SK-N-SH (cell line): Measurements from ENCODE around the gene KMT5B. TPM values are rescaled to one million over a fixed set of nuclear protein-coding genes. Genes with fewer than 3 reads are reported as not detected.

Experiments
- CTCF ChIA-PET: fragments of 300-600, 350-600 bp; formaldehyde crosslinking; extraction: SDS; loops from one replicate; lab custom pipeline; 2021; lab: Yijun Ruan, JAX
- POLR2A ChIA-PET: fragments of 350-600 bp; sonication (Branson Sonifier 250); formaldehyde crosslinking; extraction: SDS; loops from one replicate; lab custom pipeline; 2020; ENCODE audit warnings: antibody characterized with exemption, inconsistent platforms; lab: Yijun Ruan, JAX
- DNase-seq: peaks from one replicate; pipeline ENCODE4 v3.0.0; 2012
- H2AFZ ChIP-seq: fragments of 200-600 bp; sonication (generic); 2 replicates; pipeline ENCODE4 v1.8.1; 2016; ENCODE audit warnings: antibody characterized with exemption, mild to moderate bottlenecking, low read depth
- H3F3A ChIP-seq: fragments of 200-600 bp; sonication (generic); replicated peaks from 2 replicates; pipeline ENCODE3; 2016; ENCODE audit warnings: antibody characterized with exemption, mild to moderate bottlenecking; ENCODE audit not compliant: insufficient read depth
- H3K27ac ChIP-seq, 2 experiments: fragments of 200-500 bp in 1 of 2; fragments of 200-600 bp in 1 of 2; sonication (Bioruptor generic) in 1 of 2; sonication (generic), shearing (Covaris generic) in 1 of 2; 2 replicates each; pipeline versions ENCODE4 v1.5.1 to v1.6.1; 2014 to 2016; ENCODE audit warnings: low read depth in 2 of 2, inconsistent platforms in 1 of 2, low read length in 1 of 2, mild to moderate bottlenecking in 1 of 2, mixed read lengths in 1 of 2
- H3K27me3 ChIP-seq: fragments of 200-600 bp; sonication (generic), shearing (Covaris generic); 2 replicates; pipeline ENCODE4 v1.6.1; 2016; ENCODE audit warnings: mixed run types; ENCODE audit not compliant: insufficient read depth
- H3K36me3 ChIP-seq, 2 experiments: fragments of 200-500 bp in 1 of 2; fragments of 200-600 bp in 1 of 2; sonication (Bioruptor generic) in 1 of 2; sonication (generic) in 1 of 2; replicated peaks in 1 of 2; 2 replicates each; pipeline versions ENCODE3 to v1.5.1; 2014 to 2016; ENCODE audit warnings: low read length in 1 of 2, mild to moderate bottlenecking in 1 of 2; ENCODE audit not compliant: insufficient read depth in 2 of 2, control insufficient read depth in 1 of 2
- H3K4me1 ChIP-seq, 2 experiments: fragments of 200-500 bp in 1 of 2; fragments of 200-600 bp in 1 of 2; sonication (Bioruptor generic) in 1 of 2; sonication (generic), shearing (Covaris generic) in 1 of 2; 2 replicates each; pipeline versions ENCODE4 v1.5.1 to v1.6.1; 2014 to 2016; ENCODE audit warnings: low read depth in 1 of 2, low read length in 1 of 2, mixed run types in 1 of 2; ENCODE audit not compliant: insufficient read depth in 2 of 2, control insufficient read depth in 1 of 2
- H3K4me2 ChIP-seq: fragments of 200-600 bp; sonication (generic), shearing (Covaris generic); 2 replicates; pipeline ENCODE4 v1.6.1; 2017; ENCODE audit warnings: mixed run types
- H3K4me3 ChIP-seq, 2 experiments: fragments of 200-500 bp in 1 of 2; fragments of 200-600 bp in 1 of 2; sonication (Bioruptor generic) in 1 of 2; sonication (generic), shearing (Covaris generic) in 1 of 2; 2 replicates each; pipeline versions ENCODE4 v1.5.1 to v1.8.1; 2014 to 2016; ENCODE audit warnings: low read depth in 2 of 2, inconsistent platforms in 1 of 2, low read length in 1 of 2, mild to moderate bottlenecking in 1 of 2, mixed read lengths in 1 of 2, moderate library complexity in 1 of 2
- H3K79me2 ChIP-seq: fragments of 200-600 bp; sonication (generic); 2 replicates; pipeline ENCODE4 v1.8.1; 2017; ENCODE audit warnings: mild to moderate bottlenecking; ENCODE audit not compliant: insufficient read depth
- H3K9ac ChIP-seq: fragments of 200-600 bp; sonication (generic); 2 replicates; pipeline ENCODE4 v1.6.1; 2017; ENCODE audit warnings: mixed run types
- H3K9me2 ChIP-seq: fragments of 200-600 bp; sonication (generic); 2 replicates; pipeline ENCODE4 v1.6.1; 2017; ENCODE audit warnings: mixed run types
- H3K9me3 ChIP-seq: fragments of 200-600 bp; sonication (generic); 2 replicates; pipeline ENCODE4 v1.6.1; 2017; ENCODE audit warnings: mixed run types, mild to moderate bottlenecking, moderate library complexity
- H4K20me1 ChIP-seq: fragments of 200-600 bp; sonication (generic); 2 replicates; pipeline ENCODE4 v1.6.1; 2017; ENCODE audit warnings: mild to moderate bottlenecking, mixed run types; ENCODE audit not compliant: insufficient read depth
- ELF1 ChIP-seq: IDR thresholded peaks from 2 replicates; pipeline ENCODE4 v1.4.0; 2012
- EP300 ChIP-seq, 2 experiments: IDR thresholded peaks; 2 replicates each; pipeline versions ENCODE4 v1.4.0 to v1.6.1; 2012; ENCODE audit warnings: borderline replicate concordance in 1 of 2, low read depth in 1 of 2, low read length in 1 of 2
- IRF3 ChIP-seq: fragments of 150-350 bp; IDR thresholded peaks from 2 replicates; pipeline ENCODE4 v1.6.1; 2016; ENCODE audit warnings: mild to moderate bottlenecking, low read depth, low read length
- JUND ChIP-seq: IDR thresholded peaks from 2 replicates; pipeline ENCODE4 v1.4.0; 2012
- MEF2A ChIP-seq: IDR thresholded peaks from 2 replicates; pipeline ENCODE4 v1.4.0; 2012; ENCODE audit warnings: low read depth, borderline replicate concordance
- NFIC ChIP-seq: IDR thresholded peaks from 2 replicates; pipeline ENCODE4 v1.4.0; 2012; ENCODE audit warnings: borderline replicate concordance
- NRF1 ChIP-seq: IDR thresholded peaks from 2 replicates; pipeline ENCODE4 v1.6.1; 2012; ENCODE audit warnings: low read depth, mild to moderate bottlenecking, low read length
- RAD21 ChIP-seq: IDR thresholded peaks from 2 replicates; pipeline ENCODE4 v1.6.1; 2012; ENCODE audit warnings: mild to moderate bottlenecking, low read length
- REST ChIP-seq: IDR thresholded peaks from 2 replicates; pipeline ENCODE4 v1.6.1; 2012; ENCODE audit warnings: mild to moderate bottlenecking, low read depth, low read length, moderate library complexity
- RFX5 ChIP-seq: IDR thresholded peaks from 2 replicates; pipeline ENCODE4 v1.6.1; 2012; ENCODE audit warnings: mild to moderate bottlenecking, improper control_type of control experiment, low read length
- SMC3 ChIP-seq: IDR thresholded peaks from 2 replicates; pipeline ENCODE4 v1.6.1; 2012; ENCODE audit warnings: low read depth, low read length, improper control_type of control experiment
- TAF1 ChIP-seq: IDR thresholded peaks from 2 replicates; pipeline ENCODE4 v1.6.1; 2012; ENCODE audit warnings: low read depth, mild to moderate bottlenecking, low read length, moderate library complexity, borderline replicate concordance
- TCF12 ChIP-seq: IDR thresholded peaks from 2 replicates; pipeline ENCODE4 v1.4.0; 2012
- TEAD4 ChIP-seq: IDR thresholded peaks from 2 replicates; pipeline ENCODE4 v1.4.0; 2012; ENCODE audit warnings: mild to moderate bottlenecking, borderline replicate concordance; ENCODE audit not compliant: insufficient read depth
- USF2 ChIP-seq: fragments of 150-350 bp; IDR thresholded peaks from 2 replicates; pipeline ENCODE4 v1.6.1; 2017; ENCODE audit warnings: antibody characterized with exemption, low read length, low read depth, borderline replicate concordance
- YY1 ChIP-seq: IDR thresholded peaks from 2 replicates; pipeline ENCODE4 v1.4.0; 2012; ENCODE audit warnings: low read depth, mild to moderate bottlenecking
- WGBS: methylation state at CpG from one replicate; pipeline ENCODE4 v1.1.6; 2017; ENCODE audit warnings: low lambda C conversion rate; 5-methylcytosine and 5-hydroxymethylcytosine counted together
- polyA plus RNA-seq, 3 experiments: library from polyadenylated mRNA; depleted of rRNA; stranded (reverse); fragments of >200 nt; gene quantifications; 2 replicates each; pipeline ENCODE4 v1.2.3, GENCODE V29; 2012
- TF ChIP-seq, protein P1 (sequence below): IDR thresholded peaks from 2 replicates; pipeline ENCODE4; 2012
- TF ChIP-seq, protein P2 (sequence below): fragments of 200-600 bp; sonication (generic); IDR thresholded peaks from 2 replicates; pipeline ENCODE4 v1.6.1; 2017; ENCODE audit warnings: antibody characterized with exemption, mild to moderate bottlenecking, moderate library complexity

The KMT5B gene
- polyA plus RNA-seq, 1 of the 3 experiments (the other 2 are of a cell fraction) = 10.4 TPM

- TF ChIP-seq REST (no peak), YY1 (no peak)
These were observed 45.6 kb downstream of the KMT5B start (continued) for GRCh38 chr11:68167474-68167873.

GRCh38 chr11:68166969-68167368 lies 46.1 kb downstream of the KMT5B start:
- H3K36me3 ChIP-seq = peaks cover 55 to 73% of the 10 kb centered on the region in 2 experiments
- H3K27me3 ChIP-seq = no peaks in the 10 kb centered on the region
- no peaks in the 10 kb centered on the region for H3K9me2 ChIP-seq
- H3K9ac ChIP-seq = no peak overlapping the region
- H3K27ac ChIP-seq = no peak overlapping the region
- H3K79me2 ChIP-seq = no peaks in the 10 kb centered on the region
- no peak overlapping the region for H3K4me3 ChIP-seq
- no peaks in the 10 kb centered on the region for H4K20me1 ChIP-seq
- H2AFZ ChIP-seq = no peak overlapping the region
- no peaks in the 10 kb centered on the region for H3F3A ChIP-seq
- H3K4me1 ChIP-seq = no peaks in the 10 kb centered on the region
- CTCF ChIA-PET = interaction anchor here (0.6 to 0.9 kb wide), 2 partner anchors 9 to 1120 kb away, joined by 3 read pairs; no protein-coding TSS in a partner anchor
- H3K4me2 ChIP-seq = no peak overlapping the region
- TF ChIP-seq NFIC (no peak), RAD21 (no peak), EP300 (IDR thresholded peaks at IDR 0.05; ENCODE audit: borderline replicate concordance in 1 of 2, low read depth in 1 of 2, low read length in 1 of 2) (no peak), TAF1 (no peak), TEAD4 (no peak), TCF12 (no peak), NRF1 (no peak), IRF3 (no peak), RFX5 (no peak), JUND (no peak), USF2 (no peak), MEF2A (no peak), ELF1 (no peak), SMC3 (no peak), REST (no peak)
- TF ChIP-seq, protein P1, sequence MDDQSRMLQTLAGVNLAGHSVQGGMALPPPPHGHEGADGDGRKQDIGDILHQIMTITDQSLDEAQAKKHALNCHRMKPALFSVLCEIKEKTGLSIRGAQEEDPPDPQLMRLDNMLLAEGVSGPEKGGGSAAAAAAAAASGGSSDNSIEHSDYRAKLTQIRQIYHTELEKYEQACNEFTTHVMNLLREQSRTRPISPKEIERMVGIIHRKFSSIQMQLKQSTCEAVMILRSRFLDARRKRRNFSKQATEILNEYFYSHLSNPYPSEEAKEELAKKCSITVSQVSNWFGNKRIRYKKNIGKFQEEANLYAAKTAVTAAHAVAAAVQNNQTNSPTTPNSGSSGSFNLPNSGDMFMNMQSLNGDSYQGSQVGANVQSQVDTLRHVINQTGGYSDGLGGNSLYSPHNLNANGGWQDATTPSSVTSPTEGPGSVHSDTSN = no peak
- TF ChIP-seq, protein P2, sequence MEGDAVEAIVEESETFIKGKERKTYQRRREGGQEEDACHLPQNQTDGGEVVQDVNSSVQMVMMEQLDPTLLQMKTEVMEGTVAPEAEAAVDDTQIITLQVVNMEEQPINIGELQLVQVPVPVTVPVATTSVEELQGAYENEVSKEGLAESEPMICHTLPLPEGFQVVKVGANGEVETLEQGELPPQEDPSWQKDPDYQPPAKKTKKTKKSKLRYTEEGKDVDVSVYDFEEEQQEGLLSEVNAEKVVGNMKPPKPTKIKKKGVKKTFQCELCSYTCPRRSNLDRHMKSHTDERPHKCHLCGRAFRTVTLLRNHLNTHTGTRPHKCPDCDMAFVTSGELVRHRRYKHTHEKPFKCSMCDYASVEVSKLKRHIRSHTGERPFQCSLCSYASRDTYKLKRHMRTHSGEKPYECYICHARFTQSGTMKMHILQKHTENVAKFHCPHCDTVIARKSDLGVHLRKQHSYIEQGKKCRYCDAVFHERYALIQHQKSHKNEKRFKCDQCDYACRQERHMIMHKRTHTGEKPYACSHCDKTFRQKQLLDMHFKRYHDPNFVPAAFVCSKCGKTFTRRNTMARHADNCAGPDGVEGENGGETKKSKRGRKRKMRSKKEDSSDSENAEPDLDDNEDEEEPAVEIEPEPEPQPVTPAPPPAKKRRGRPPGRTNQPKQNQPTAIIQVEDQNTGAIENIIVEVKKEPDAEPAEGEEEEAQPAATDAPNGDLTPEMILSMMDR = no peak
- TF ChIP-seq, all 33 proteins: peak for 0
- 75% methylated on average over 4 of the region's 4 CpGs for WGBS
- no peaks in the 10 kb centered on the region for H3K9me3 ChIP-seq
- DNase-seq = no peak
- POLR2A ChIA-PET = no interaction called here
